Measurements from ENCODE around the gene LY86.

LY86 gene

GRCh38 chr6:6683969-6684833 lies 95.7 kb downstream of the LY86 start:
- DNase-seq: peak; percentile 15 to 16

DNA sequence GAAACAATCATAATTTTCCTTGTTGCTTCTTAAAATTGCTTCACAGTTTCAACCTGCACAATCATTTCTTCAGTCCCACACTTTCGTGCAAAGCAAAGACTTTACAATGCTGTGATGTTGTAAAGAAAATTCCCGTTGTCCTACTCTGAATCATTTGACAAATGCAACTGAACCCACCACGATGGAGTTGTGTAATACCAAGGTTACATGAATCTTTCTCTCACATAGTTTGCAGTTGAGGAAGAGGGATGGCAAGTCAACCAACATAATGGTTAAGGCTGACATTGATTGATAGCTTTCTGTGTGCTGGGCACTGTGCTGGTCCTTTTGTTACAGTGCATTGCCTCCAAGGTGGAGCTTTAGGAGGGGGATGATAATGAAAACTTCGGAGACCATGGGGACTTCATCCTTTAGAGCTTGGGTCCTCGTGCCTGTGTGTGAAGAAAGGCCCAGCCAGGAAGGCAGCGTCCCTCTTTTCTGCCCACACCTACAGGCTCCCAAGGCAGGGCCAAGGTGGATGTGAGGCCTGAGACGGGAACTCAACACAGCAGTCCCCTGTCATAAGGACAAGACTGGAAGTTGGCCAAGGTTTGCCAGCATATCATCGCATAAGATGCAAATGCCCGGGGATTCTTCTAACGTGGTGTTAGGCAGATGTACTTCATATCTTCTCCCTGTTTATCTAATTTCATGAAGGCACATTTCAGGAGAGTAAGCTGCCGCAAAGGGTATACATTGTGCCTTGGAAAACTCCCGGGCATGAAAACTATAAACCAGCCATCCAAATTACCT lies 96.9 kb downstream of the LY86 start:
- DNase-seq: no peak

DNA sequence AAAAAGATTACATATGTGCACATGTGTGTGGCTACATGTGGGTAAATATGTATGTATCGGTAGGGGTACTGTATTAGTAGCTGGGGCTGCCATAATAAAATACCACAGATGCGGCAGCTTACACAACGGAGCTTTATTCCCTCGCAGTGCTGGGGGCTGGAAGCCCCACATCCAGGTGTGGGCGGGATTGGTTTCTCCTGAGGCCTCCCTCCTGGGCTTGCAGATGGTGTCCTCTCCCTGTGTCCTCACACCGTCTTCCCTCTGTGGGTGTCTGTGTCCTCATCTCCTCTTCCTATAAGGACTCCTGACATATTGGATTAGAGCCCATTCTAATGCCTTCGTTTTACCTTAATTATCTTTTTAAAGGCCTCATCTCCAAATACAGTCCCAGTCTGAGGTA lies 97.7 kb downstream of the LY86 start:
- no peak for DNase-seq

- DNase-seq: peak in 1 of 2 donors; percentile 47
Measured at GRCh38 chr6:6686748-6687601, 98.5 kb downstream of the LY86 start.

DNA sequence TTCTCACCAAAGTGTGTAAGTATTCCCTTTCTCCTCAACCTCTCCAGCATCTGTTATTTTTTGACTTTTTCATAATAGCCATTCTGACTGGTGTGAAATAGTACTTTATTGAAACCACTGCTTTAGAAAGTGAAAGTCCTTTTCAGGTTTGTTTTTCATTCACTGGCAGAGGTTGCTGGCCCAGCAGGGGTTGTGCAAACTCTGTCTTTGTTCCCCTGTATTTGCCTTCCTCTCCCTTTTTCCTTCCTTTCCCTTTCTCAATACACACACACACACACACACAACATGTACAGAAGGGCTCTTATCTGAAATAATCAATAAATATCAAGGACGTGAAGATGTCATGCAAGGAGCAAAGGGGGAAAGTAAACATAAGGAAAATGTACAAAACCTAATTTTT lies 99.8 kb downstream of the LY86 start:
- no peak for DNase-seq

DNA sequence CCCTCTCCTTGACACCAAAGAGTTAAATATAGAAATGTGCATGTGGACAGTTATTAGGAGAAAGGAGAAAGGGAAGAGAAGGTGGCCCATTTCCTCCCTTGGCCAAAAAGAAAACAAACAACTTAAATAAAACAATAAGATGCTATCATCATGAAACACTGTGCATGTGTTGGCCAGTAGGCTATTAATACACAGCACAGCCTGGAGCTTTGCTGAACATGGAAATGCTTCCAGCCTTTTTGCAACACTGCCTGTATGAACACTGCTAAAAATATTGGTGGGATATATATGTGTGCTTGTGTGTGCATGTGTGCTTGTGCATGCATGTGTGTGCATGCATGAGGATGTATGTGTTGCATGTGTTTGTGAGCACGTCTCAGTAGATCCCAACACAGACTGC lies 100.4 kb downstream of the LY86 start:
- DNase-seq: no peak

- DNase-seq: no peak
Measured at GRCh38 chr6:6689400-6690143, 101.1 kb downstream of the LY86 start.

DNA sequence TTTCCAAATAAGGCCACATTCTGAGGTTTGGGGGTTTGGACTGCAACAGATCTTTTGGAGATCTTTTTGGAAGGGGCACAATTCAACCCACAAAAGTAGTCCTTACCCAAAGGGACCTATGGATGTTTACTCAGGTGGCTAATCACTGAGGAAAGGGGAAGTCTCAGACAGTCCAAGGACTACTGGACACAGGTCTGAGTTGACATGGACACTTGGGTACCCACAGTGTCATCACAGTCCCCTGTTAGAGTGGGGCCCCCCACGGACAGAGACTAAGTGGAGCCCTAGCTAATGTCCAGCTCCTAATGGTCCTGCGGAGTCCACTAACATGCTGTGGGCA lies 101.6 kb downstream of the LY86 start:
- no peak for DNase-seq

GRCh38 chr6:6694368-6694780 lies 105.9 kb downstream of the LY86 start:
- no peak for DNase-seq

DNA sequence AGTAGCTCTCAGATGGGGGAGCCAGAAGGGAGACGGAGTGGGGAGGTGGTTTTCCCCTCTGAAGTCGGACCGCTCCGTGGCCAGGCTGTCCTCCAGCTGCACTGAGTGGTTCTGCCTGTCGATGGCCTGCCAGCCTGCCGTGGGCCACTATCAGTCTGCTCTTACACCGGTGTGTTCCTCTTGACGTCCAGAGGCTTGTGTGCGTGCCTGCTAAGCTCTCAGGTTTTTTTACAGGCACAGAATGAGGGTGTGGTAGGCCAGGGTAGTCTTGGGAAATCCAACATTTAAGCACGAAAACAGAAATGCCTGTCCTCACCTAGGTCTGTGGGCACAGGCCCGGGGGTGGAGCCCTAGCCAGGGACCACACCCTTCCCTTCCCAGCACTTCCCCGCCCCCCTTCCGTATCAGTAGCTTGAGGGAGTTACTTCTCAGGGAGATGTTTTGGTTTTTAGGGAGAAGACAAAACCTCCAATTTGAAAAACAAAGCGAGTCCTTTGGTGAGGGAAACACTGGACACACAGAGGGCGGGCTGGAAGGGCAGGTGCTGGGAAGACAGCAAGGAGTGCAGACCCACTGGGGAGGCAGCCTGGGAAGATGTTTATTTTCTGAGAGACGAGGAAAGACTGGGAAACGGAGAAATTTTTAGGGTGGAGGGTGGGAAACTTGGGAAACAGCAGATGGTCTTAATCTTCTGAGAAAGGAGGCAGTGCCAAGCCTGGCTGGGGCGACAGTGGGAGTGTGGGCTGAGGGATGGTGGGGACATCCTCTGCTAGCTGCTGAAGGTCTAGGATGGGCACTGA lies 106.5 kb downstream of the LY86 start:
- DNase-seq: no peak

DNA sequence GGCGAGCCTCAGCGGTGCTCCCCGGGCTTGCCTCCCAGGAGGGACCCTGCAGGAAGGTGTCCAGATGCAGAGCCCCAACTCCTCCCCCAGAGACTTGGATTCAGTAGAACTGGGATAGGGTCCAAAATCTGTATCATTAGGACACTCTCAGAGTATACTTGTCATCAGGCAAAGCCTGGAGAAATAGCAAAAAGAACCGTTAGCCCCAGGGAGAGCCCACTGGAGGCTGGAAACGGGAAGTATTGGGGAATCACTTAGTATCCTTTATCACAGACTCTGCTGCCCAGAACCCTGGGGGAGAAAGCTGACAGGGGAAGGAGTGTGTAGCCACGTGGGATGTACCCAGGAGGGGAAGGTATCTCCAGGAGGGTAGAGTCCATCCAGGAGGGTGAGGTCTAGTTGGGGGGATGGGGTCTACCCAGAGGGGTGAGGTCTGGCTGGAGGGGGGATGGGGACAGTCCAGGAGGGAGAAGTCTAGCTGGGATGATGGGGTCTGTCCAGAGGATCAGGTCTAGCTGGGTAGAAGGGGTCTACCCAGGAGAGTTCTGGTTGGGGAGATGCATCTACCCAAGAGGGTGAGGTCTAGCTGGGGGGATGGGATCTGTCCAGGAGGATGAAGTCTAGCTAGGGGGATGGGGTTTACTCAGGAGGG lies 107.2 kb downstream of the LY86 start:
- no peak for DNase-seq

- DNase-seq: peak; percentile 11 to 38
Measured at GRCh38 chr6:6696867-6697531, 108.5 kb downstream of the LY86 start.

GRCh38 chr6:6697620-6698019 lies 109.1 kb downstream of the LY86 start:
- no peak for DNase-seq

DNA sequence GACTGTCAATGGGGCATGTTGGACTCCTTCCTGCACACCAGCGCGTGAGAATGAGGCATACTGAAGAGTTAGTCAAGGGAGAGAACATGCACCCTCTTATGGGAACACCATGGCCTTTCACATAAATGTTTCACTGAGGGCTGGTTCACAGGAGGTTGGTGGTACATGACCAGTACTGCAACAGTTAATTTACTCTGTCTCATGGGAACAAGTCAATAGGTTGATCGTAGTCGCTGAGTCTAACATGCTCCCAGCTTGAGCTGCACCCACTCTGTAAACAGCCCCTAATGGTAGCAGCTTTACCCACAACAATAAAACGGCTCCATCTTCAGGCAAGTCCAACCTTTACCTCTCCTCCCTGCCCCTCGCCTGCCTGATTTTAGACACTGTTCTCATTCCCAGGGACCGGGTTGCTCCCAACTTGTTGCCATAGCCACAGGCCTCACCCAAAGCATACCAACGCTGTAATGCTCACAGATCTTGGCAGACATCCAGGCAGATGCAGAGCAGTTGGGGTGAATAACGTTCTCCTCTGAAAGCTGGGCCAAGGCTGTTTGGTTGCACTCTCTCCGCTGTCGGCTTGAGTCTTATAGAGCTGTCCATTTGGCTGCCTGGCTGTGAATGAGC lies 111.3 kb downstream of the LY86 start:
- no peak for DNase-seq

DNA sequence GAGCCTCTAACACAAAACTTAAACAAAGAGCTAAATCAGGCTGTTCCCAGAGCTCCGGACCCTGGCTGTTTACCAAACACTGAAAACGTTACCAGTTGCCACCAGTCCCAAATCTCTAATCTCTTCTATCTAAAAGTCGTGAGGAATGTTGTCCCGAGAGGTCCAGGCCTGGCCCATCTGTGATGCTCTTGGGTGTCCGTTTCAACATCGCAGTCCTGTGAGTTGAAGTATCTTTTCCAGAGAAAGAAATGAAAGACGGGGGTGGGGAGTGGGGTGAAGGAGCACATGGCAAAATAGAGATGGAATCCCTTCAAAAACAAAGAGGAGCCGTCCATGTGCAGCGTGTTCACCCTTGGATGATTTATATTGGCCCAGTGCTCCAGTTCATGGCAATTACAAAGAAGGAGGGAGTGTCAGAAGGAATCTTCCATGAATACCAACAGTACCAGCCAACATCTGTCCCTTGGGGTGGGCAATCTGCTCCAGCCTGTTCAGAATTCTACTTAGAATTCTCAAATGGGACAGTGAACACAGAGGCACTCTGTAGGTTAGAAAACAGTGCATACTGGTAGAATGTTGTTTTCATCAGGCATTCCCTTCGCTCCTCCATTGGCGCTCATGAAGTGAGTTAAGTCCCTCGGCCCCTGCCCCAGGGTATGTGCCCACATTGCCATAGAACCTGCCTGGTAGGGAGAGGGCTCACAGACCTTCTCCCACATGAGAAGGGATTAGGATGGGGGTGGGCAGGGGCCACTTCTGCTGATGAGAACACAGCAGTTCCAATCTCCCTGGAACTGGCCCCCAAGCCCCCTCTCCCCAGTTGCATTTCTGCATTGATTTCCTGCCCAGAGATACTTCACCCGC lies 112.1 kb downstream of the LY86 start:
- DNase-seq: no peak

GRCh38 chr6:6701864-6702263 lies 113.3 kb downstream of the LY86 start:
- DNase-seq: no peak

DNA sequence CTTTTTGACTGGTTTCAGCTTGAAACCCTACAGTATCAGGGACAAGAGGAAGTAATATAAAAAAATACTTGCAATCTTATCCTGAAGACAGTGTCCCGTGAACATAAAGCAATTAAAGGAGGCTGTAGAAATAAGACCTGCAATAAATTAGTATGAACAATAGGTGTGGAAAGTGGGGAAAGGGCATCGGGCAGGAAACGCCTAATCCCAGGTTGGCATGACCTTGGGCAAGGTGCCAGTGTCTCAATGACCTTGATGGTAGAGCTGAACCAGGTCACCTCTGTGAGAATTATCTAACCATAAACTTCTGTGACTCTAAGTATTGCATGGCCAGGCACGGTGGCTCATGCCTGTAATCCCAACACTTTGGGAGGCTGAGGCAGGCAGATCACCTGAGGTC lies 115.2 kb downstream of the LY86 start:
- DNase-seq: no peak
